NCI-H2171 (cell line): ENCODE data around the gene FGD5.
"Not testable (repeated sequence)": the region's sequence is repeated elsewhere in the genome, so short reads cannot be mapped to it uniquely, and the experiment has no call there.

Source experiments
- DNase-seq: peaks from one replicate; lab custom pipeline; 2025; lab: John Stamatoyannopoulos, UW

FGD5 gene

GRCh38 chr3:14806641-14807263 is 12.0 kb upstream of the FGD5 start:
- DNase-seq = no peak

- no peak for DNase-seq
Observed at GRCh38 chr3:14808025-14808424, 10.7 kb upstream of the FGD5 start.

GRCh38 chr3:14808502-14809266 is 10.1 kb upstream of the FGD5 start:
- DNase-seq = no peak

- not testable (repeated sequence) for DNase-seq
Observed at GRCh38 chr3:14809611-14810010, 9.2 kb upstream of the FGD5 start.

GRCh38 chr3:14810070-14810791 is 8.5 kb upstream of the FGD5 start:
- no peak for DNase-seq

GRCh38 chr3:14810801-14811661 is 7.7 kb upstream of the FGD5 start:
- no peak for DNase-seq

- no peak for DNase-seq
Observed at GRCh38 chr3:14811684-14812083, 7.1 kb upstream of the FGD5 start.

- no peak for DNase-seq
Observed at GRCh38 chr3:14812196-14812790, 6.5 kb upstream of the FGD5 start.

GRCh38 chr3:14814411-14814871 is 4.3 kb upstream of the FGD5 start:
- DNase-seq = no peak

- no peak for DNase-seq
Observed at GRCh38 chr3:14816359-14816758, 2.4 kb upstream of the FGD5 start.

- no peak for DNase-seq
Observed at GRCh38 chr3:14819671-14820070, 909 bp downstream of the FGD5 start.

- no peak for DNase-seq
Observed at GRCh38 chr3:14820156-14820555, 1.4 kb downstream of the FGD5 start.

- no peak for DNase-seq
Observed at GRCh38 chr3:14821151-14821550, 2.4 kb downstream of the FGD5 start.

GRCh38 chr3:14822134-14822533 is 3.4 kb downstream of the FGD5 start:
- no peak for DNase-seq

- no peak for DNase-seq
Observed at GRCh38 chr3:14822670-14823390, 4.1 kb downstream of the FGD5 start.

- no peak for DNase-seq
Observed at GRCh38 chr3:14823393-14823792, 4.6 kb downstream of the FGD5 start.

- no peak for DNase-seq
Observed at GRCh38 chr3:14823910-14824629, 5.3 kb downstream of the FGD5 start.

- no peak for DNase-seq
Observed at GRCh38 chr3:14824646-14825045, 5.9 kb downstream of the FGD5 start.

GRCh38 chr3:14826069-14826468 is 7.3 kb downstream of the FGD5 start:
- DNase-seq = no peak

GRCh38 chr3:14827776-14828175 is 9.0 kb downstream of the FGD5 start:
- no peak for DNase-seq
